ENCODE results near the gene ODAPH. TPM values are rescaled to one million over a fixed set of nuclear protein-coding genes. Genes with fewer than 3 reads are reported as not detected.

ODAPH gene
- polyA plus RNA-seq, 1 of the 3 experiments (the other 2 are of a cell fraction), result 0.03 TPM

DNA sequence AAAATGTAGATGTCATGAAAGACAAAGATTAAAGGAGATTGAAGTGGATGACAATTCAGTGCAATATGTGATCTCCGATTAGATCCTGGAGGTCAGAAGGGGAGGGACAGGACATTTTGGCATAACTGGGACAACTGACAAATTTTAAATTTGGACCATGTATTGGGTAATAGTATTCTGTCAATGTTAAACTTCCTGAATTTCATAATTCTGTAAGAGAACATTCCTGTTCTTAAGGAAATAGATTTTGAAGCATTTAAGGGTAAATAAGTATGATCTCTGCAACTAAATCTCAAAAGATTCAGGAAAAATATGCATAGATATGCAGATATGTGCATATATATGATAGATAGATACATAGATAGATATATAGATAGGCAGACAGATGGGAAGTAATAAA is 11.0 kb downstream of the ODAPH start:
- CTCF ChIA-PET, result no interaction called here
- no peaks in the 10 kb centered on the region; the same call in 1 of the 2 replicates for H3K27me3 ChIP-seq (ENCODE audit: insufficient read depth)
- 36% methylated on average over 1 of the region's 1 CpG for WGBS (ENCODE audit: low lambda C conversion rate)

More for the DNA sequence above, 11.0 kb downstream of the ODAPH start:
- Histone ChIP-seq H3K4me2 (no peak overlapping the region), H3K9me3 (no peaks in the 10 kb centered on the region), H3K4me1 (ENCODE audit: control insufficient read depth in 1 of 2, insufficient read depth in 2 of 2, low read depth in 1 of 2, low read length in 1 of 2) (no peaks in the 10 kb centered on the region), H3K36me3 (replicated peaks in 1 of 2; ENCODE audit: control insufficient read depth in 1 of 2, insufficient read depth in 2 of 2, low read length in 1 of 2) (no peaks in the 10 kb centered on the region), H3K4me3 (ENCODE audit: low read depth in 2 of 2, low read length in 1 of 2) (no peak overlapping the region), H3K27ac (ENCODE audit: low read depth in 2 of 2, low read length in 1 of 2) (no peak overlapping the region), H4K20me1 (ENCODE audit: insufficient read depth) (no peaks in the 10 kb centered on the region), H3K9me2 (no peaks in the 10 kb centered on the region), H3K79me2 (ENCODE audit: insufficient read depth) (no peaks in the 10 kb centered on the region), H3F3A (replicated peaks; ENCODE audit: insufficient read depth) (no peaks in the 10 kb centered on the region), H3K9ac (no peak overlapping the region), H2AFZ (ENCODE audit: low read depth) (no peak overlapping the region)
- POLR2A ChIA-PET, result no interaction called here
- DNase-seq, result no peak
- TF ChIP-seq, protein P1, sequence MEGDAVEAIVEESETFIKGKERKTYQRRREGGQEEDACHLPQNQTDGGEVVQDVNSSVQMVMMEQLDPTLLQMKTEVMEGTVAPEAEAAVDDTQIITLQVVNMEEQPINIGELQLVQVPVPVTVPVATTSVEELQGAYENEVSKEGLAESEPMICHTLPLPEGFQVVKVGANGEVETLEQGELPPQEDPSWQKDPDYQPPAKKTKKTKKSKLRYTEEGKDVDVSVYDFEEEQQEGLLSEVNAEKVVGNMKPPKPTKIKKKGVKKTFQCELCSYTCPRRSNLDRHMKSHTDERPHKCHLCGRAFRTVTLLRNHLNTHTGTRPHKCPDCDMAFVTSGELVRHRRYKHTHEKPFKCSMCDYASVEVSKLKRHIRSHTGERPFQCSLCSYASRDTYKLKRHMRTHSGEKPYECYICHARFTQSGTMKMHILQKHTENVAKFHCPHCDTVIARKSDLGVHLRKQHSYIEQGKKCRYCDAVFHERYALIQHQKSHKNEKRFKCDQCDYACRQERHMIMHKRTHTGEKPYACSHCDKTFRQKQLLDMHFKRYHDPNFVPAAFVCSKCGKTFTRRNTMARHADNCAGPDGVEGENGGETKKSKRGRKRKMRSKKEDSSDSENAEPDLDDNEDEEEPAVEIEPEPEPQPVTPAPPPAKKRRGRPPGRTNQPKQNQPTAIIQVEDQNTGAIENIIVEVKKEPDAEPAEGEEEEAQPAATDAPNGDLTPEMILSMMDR (IDR thresholded peaks at IDR 0.05), result no peak
- TF ChIP-seq TAF1 (IDR thresholded peaks at IDR 0.05; ENCODE audit: borderline replicate concordance, low read depth, low read length) (no peak), EZH2phosphoT487 (IDR thresholded peaks at IDR 0.05; ENCODE audit: borderline replicate concordance, low read depth) (no peak), RAD21 (IDR thresholded peaks at IDR 0.05; ENCODE audit: low read length) (no peak), RCOR1 (IDR thresholded peaks at IDR 0.05; ENCODE audit: low read length) (no peak), TCF12 (IDR thresholded peaks at IDR 0.05) (no peak), FOXJ3 (CRISPR knock-in tag; IDR thresholded peaks at IDR 0.05) (no peak), SIN3A (IDR thresholded peaks at IDR 0.05; ENCODE audit: borderline replicate concordance, low read depth, low read length) (no peak), JUND (IDR thresholded peaks at IDR 0.05) (no peak), RXRA (IDR thresholded peaks at IDR 0.05; ENCODE audit: borderline replicate concordance, low read depth) (no peak), ELF1 (IDR thresholded peaks at IDR 0.05) (no peak), POLR2AphosphoS5 (IDR thresholded peaks at IDR 0.05; ENCODE audit: low read depth, low read length) (no peak), TEAD4 (IDR thresholded peaks at IDR 0.05; ENCODE audit: borderline replicate concordance, insufficient read depth) (no peak)
- TF ChIP-seq, protein P2, sequence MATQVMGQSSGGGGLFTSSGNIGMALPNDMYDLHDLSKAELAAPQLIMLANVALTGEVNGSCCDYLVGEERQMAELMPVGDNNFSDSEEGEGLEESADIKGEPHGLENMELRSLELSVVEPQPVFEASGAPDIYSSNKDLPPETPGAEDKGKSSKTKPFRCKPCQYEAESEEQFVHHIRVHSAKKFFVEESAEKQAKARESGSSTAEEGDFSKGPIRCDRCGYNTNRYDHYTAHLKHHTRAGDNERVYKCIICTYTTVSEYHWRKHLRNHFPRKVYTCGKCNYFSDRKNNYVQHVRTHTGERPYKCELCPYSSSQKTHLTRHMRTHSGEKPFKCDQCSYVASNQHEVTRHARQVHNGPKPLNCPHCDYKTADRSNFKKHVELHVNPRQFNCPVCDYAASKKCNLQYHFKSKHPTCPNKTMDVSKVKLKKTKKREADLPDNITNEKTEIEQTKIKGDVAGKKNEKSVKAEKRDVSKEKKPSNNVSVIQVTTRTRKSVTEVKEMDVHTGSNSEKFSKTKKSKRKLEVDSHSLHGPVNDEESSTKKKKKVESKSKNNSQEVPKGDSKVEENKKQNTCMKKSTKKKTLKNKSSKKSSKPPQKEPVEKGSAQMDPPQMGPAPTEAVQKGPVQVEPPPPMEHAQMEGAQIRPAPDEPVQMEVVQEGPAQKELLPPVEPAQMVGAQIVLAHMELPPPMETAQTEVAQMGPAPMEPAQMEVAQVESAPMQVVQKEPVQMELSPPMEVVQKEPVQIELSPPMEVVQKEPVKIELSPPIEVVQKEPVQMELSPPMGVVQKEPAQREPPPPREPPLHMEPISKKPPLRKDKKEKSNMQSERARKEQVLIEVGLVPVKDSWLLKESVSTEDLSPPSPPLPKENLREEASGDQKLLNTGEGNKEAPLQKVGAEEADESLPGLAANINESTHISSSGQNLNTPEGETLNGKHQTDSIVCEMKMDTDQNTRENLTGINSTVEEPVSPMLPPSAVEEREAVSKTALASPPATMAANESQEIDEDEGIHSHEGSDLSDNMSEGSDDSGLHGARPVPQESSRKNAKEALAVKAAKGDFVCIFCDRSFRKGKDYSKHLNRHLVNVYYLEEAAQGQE (IDR thresholded peaks at IDR 0.05; ENCODE audit: low read depth, low read length), result no peak
- TF ChIP-seq, protein P3, sequence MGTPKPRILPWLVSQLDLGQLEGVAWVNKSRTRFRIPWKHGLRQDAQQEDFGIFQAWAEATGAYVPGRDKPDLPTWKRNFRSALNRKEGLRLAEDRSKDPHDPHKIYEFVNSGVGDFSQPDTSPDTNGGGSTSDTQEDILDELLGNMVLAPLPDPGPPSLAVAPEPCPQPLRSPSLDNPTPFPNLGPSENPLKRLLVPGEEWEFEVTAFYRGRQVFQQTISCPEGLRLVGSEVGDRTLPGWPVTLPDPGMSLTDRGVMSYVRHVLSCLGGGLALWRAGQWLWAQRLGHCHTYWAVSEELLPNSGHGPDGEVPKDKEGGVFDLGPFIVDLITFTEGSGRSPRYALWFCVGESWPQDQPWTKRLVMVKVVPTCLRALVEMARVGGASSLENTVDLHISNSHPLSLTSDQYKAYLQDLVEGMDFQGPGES (IDR thresholded peaks at IDR 0.05; ENCODE audit: low read depth, low read length), result no peak
- TF ChIP-seq, protein P4, sequence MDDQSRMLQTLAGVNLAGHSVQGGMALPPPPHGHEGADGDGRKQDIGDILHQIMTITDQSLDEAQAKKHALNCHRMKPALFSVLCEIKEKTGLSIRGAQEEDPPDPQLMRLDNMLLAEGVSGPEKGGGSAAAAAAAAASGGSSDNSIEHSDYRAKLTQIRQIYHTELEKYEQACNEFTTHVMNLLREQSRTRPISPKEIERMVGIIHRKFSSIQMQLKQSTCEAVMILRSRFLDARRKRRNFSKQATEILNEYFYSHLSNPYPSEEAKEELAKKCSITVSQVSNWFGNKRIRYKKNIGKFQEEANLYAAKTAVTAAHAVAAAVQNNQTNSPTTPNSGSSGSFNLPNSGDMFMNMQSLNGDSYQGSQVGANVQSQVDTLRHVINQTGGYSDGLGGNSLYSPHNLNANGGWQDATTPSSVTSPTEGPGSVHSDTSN (IDR thresholded peaks at IDR 0.05), result no peak
- TF ChIP-seq, protein P5, sequence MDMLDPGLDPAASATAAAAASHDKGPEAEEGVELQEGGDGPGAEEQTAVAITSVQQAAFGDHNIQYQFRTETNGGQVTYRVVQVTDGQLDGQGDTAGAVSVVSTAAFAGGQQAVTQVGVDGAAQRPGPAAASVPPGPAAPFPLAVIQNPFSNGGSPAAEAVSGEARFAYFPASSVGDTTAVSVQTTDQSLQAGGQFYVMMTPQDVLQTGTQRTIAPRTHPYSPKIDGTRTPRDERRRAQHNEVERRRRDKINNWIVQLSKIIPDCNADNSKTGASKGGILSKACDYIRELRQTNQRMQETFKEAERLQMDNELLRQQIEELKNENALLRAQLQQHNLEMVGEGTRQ (IDR thresholded peaks at IDR 0.05; ENCODE audit: borderline replicate concordance, low read depth, low read length), result no peak
- TF ChIP-seq, protein P6, sequence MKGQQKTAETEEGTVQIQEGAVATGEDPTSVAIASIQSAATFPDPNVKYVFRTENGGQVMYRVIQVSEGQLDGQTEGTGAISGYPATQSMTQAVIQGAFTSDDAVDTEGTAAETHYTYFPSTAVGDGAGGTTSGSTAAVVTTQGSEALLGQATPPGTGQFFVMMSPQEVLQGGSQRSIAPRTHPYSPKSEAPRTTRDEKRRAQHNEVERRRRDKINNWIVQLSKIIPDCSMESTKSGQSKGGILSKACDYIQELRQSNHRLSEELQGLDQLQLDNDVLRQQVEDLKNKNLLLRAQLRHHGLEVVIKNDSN (IDR thresholded peaks at IDR 0.05; ENCODE audit: borderline replicate concordance, low read depth), result no peak
